ENCODE measurements around the gene IPO13. TPM values are rescaled to one million over a fixed set of nuclear protein-coding genes. Genes with fewer than 3 reads are reported as not detected.

The IPO13 gene
- total RNA-seq, 1 donor, result 20.8 TPM

DNA sequence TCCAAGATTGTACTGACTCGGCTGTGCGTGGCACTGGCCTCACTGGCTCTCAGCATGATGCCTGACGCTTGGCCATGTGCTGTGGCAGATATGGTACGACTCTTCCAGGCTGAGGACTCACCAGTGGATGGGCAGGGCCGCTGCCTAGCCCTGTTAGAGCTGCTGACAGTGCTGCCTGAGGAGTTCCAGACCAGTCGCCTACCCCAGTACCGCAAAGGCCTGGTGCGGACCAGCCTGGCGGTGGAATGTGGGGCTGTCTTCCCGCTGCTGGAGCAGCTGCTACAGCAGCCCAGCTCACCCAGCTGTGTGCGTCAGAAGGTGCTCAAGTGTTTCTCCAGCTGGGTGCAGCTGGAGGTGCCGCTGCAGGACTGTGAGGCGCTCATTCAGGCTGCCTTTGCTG lies 2.9 kb downstream of the IPO13 start:
- no peak for TF ChIP-seq CTCF (IDR thresholded peaks at IDR 0.05; ENCODE audit: insufficient read depth, low read length)
- H3K4me3 ChIP-seq (ENCODE audit: low read depth, low read length), result no peak overlapping the region
- no peak for DNase-seq (ENCODE audit: low read depth)

DNA sequence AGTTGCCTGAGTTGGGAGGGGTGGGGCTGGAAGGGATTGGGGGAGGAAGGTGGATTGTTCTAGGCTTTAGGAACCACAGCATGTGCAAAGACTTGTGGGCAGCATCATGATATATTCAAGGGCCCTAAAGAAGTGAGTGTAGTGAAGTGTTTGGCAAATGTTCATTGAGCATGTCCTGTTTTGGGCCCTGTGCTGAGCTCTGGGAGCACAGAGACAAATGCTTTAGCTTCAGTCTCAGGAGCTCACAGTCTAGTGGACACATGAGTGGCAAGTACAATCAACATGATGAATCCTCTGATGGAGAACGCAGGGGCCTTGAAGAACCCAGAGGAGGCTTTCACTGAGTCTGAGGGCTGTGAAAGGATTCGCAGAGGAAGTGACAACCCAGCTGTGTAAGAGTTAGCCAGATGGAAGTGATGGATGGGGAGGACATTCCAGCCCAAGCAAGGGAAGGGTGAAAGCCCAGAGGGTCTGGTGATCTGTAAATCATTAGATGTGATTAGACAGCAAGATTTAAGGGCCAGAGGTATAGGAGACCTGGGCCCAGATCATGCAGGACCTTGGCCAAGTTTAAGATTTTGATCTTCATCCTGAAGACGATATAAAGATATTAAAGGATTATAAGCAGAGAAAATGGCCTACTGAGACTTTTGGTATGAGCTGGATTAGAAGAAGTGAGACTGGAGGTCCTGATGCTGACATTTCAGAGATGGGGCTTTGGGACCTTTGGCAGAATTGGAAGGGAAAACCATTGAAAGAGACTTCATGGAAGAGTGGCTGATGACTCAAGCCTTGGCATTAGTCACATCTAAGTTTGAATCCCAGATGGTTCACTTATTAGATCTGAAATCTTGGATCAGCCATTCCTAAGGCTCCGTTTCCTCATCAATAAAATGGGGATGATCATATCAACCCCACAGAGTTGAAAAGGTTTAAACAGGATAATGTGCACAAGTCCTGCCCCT lies 4.6 kb downstream of the IPO13 start:
- TF ChIP-seq CTCF (IDR thresholded peaks at IDR 0.05; ENCODE audit: insufficient read depth, low read length), result no peak
- DNase-seq (ENCODE audit: low read depth), result peak; percentile 18
- no peak overlapping the region for H3K4me3 ChIP-seq (ENCODE audit: low read depth, low read length)

GRCh38 chr1:43952731-43953346 lies 6.1 kb downstream of the IPO13 start:
- no peak for DNase-seq (ENCODE audit: low read depth)
- no peak overlapping the region for H3K4me3 ChIP-seq (ENCODE audit: low read depth, low read length)
- TF ChIP-seq CTCF (IDR thresholded peaks at IDR 0.05; ENCODE audit: insufficient read depth, low read length), result no peak

GRCh38 chr1:43953361-43953760 lies 6.6 kb downstream of the IPO13 start:
- no peak for DNase-seq (ENCODE audit: low read depth)
- TF ChIP-seq CTCF (IDR thresholded peaks at IDR 0.05; ENCODE audit: insufficient read depth, low read length), result no peak
- no peak overlapping the region for H3K4me3 ChIP-seq (ENCODE audit: low read depth, low read length)

DNA sequence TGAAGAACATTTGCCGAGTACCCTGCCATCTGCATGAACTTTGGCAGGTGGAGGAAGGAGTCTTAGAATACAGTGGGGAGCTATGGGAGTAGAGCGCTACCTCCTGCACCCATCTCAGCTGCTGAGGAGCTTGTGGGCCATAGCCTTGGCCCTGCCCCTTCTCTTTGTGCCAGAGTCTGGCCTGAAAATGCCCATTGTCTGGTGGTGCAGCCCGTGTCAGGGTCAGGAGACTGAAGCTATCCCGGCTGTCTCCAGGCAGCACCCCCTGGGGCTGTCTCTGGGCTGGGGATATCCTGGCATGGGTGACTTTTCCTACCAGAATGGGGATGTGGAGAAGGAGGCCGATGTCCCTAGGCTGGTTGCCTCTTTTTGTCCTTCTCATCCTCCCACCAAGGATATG lies 7.3 kb downstream of the IPO13 start:
- DNase-seq (ENCODE audit: low read depth), result no peak
- H3K4me3 ChIP-seq (ENCODE audit: low read depth, low read length), result no peak overlapping the region
- no peak for TF ChIP-seq CTCF (IDR thresholded peaks at IDR 0.05; ENCODE audit: insufficient read depth, low read length)

DNA sequence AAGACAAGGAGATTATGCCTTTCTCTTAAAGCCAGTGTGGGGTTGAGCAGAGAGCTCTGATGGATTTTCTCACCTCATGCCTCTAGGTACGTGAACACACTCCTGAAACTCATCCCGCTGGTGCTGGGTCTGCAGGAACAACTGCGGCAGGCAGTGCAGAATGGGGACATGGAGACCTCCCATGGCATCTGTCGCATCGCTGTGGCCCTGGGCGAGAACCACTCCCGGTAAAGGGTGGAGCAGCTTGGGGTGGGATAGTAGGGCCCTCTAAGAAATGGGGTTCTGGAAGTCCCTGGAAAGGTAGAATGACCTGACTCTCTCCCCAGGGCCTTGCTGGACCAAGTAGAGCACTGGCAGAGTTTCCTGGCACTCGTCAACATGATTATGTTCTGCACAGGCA lies 9.5 kb downstream of the IPO13 start:
- no peak for TF ChIP-seq CTCF (IDR thresholded peaks at IDR 0.05; ENCODE audit: insufficient read depth, low read length)
- H3K4me3 ChIP-seq (ENCODE audit: low read depth, low read length), result no peak overlapping the region
- DNase-seq (ENCODE audit: low read depth), result no peak
